Measurements from ENCODE around the gene VOPP1.

GRCh38 chr7:55423891-55424290, 148.4 kb downstream of the VOPP1 start:
- TF ChIP-seq ZNF396 (CRISPR knock-in tag; IDR thresholded peaks at IDR 0.05; ENCODE audit: borderline replicate concordance), result no peak
- no peak for TF ChIP-seq SMAD4 (CRISPR knock-in tag; IDR thresholded peaks at IDR 0.05)
- TF ChIP-seq, protein P1, sequence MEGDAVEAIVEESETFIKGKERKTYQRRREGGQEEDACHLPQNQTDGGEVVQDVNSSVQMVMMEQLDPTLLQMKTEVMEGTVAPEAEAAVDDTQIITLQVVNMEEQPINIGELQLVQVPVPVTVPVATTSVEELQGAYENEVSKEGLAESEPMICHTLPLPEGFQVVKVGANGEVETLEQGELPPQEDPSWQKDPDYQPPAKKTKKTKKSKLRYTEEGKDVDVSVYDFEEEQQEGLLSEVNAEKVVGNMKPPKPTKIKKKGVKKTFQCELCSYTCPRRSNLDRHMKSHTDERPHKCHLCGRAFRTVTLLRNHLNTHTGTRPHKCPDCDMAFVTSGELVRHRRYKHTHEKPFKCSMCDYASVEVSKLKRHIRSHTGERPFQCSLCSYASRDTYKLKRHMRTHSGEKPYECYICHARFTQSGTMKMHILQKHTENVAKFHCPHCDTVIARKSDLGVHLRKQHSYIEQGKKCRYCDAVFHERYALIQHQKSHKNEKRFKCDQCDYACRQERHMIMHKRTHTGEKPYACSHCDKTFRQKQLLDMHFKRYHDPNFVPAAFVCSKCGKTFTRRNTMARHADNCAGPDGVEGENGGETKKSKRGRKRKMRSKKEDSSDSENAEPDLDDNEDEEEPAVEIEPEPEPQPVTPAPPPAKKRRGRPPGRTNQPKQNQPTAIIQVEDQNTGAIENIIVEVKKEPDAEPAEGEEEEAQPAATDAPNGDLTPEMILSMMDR (IDR thresholded peaks at IDR 0.05), result no peak
- no peak for TF ChIP-seq ZNF232 (CRISPR knock-in tag; IDR thresholded peaks at IDR 0.05)
- no peak for TF ChIP-seq CBFB (CRISPR knock-in tag; IDR thresholded peaks at IDR 0.05; ENCODE audit: low read depth)
- TF ChIP-seq, protein P2, sequence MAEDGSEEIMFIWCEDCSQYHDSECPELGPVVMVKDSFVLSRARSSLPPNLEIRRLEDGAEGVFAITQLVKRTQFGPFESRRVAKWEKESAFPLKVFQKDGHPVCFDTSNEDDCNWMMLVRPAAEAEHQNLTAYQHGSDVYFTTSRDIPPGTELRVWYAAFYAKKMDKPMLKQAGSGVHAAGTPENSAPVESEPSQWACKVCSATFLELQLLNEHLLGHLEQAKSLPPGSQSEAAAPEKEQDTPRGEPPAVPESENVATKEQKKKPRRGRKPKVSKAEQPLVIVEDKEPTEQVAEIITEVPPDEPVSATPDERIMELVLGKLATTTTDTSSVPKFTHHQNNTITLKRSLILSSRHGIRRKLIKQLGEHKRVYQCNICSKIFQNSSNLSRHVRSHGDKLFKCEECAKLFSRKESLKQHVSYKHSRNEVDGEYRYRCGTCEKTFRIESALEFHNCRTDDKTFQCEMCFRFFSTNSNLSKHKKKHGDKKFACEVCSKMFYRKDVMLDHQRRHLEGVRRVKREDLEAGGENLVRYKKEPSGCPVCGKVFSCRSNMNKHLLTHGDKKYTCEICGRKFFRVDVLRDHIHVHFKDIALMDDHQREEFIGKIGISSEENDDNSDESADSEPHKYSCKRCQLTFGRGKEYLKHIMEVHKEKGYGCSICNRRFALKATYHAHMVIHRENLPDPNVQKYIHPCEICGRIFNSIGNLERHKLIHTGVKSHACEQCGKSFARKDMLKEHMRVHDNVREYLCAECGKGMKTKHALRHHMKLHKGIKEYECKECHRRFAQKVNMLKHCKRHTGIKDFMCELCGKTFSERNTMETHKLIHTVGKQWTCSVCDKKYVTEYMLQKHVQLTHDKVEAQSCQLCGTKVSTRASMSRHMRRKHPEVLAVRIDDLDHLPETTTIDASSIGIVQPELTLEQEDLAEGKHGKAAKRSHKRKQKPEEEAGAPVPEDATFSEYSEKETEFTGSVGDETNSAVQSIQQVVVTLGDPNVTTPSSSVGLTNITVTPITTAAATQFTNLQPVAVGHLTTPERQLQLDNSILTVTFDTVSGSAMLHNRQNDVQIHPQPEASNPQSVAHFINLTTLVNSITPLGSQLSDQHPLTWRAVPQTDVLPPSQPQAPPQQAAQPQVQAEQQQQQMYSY (CRISPR knock-in tag; IDR thresholded peaks at IDR 0.05), result no peak
- TF ChIP-seq JUN (CRISPR knock-in tag; IDR thresholded peaks at IDR 0.05), result no peak
- no peak for TF ChIP-seq E2F1 (CRISPR knock-in tag; IDR thresholded peaks at IDR 0.05)

All from WTC11 (cell line).